ENCODE results near the gene DOCK2. TPM values are rescaled to one million over a fixed set of nuclear protein-coding genes. Genes with fewer than 3 reads are reported as not detected.

DOCK2 gene
- total RNA-seq, 1 experiment from 2014 or later: 3.3 TPM

DNA sequence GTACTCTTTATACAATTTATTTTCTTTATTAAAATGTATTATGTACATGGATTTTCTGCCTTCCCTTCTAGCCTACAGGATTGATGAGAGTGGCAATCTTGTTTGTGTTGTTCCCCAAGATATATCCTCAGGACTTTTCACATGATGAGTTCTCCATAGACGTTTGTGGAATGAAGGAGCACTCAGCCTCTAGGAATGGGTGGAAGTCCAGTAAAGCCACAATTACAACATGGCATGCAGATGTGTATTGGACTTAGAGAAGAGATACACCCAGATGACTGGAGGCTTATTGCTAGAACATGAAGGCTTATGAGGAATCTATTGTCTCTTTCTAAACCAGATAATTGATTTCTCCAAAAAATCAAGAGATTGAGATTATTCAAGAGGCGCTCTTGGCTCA, 8.2 kb upstream of the DOCK2 start:
- Histone ChIP-seq H3K36me3 (replicated peaks; ENCODE audit: control insufficient read depth, insufficient read depth, low read length) (no peaks in the 10 kb centered on the region), H3K4me3 (ENCODE audit: insufficient read depth, low read depth, low read length) (no peak overlapping the region), H3K27me3 (ENCODE audit: control insufficient read depth, insufficient read depth, low read length) (no peaks in the 10 kb centered on the region)
- DNase-seq: no peak

DNA sequence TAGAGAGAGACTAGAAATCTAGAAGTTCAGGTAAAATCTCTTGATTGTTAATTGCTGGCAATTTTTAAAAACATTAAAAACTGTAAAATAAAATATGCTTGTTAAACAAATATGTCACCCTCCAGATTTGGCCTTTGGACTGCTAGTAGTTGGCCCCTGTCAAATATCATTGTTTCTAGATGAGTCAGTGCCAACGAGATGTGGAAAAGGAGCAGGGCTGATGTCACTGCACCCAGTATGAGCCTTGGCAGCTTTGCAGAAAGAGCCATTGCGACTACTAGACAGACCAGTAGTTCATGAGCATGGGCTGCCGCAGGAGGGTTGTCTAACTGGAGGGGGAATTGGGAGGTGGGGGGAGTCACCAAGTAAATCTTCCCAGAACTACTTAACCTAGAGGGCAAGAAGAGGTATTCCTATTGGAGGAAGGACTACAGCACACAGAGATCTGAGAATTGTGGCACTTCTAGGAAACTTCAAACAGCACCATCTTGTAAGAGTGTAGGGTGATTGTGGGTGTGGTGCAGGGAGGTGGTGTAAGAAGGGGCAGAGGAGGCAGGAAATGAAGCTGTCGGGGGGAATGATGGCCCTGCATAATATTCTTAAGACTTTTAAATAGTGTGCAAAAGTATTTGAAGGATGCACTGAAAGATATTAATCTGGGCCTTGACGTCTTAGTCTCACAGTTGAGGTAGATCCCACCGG, 7.1 kb upstream of the DOCK2 start:
- Histone ChIP-seq H3K4me3 (ENCODE audit: insufficient read depth, low read depth, low read length) (no peak overlapping the region), H3K36me3 (replicated peaks; ENCODE audit: control insufficient read depth, insufficient read depth, low read length) (no peaks in the 10 kb centered on the region), H3K27me3 (ENCODE audit: control insufficient read depth, insufficient read depth, low read length) (no peaks in the 10 kb centered on the region)
- DNase-seq: no peak

DNA sequence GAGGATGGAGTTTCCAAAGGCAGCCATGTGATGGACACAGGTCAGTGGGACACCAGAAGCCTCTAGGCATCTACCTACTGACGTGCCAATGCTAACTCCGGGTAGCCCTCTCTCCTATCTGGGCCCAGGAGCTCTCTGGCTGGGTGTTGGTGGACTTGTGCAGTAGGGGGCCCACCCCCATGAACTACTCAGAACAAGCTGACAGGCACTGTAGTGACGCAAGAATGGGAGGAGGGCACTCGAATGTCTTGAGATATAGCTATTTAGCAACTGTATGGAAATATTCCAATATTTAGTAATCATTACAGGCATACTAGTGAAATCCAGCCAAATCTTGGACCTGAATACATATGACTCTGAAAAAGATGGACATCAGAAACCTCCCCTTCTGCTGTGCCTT, 5.7 kb upstream of the DOCK2 start:
- no peak overlapping the region for H3K4me3 ChIP-seq (ENCODE audit: insufficient read depth, low read depth, low read length)
- no peaks in the 10 kb centered on the region for H3K36me3 ChIP-seq (replicated peaks; ENCODE audit: control insufficient read depth, insufficient read depth, low read length)
- H3K27me3 ChIP-seq (ENCODE audit: control insufficient read depth, insufficient read depth, low read length): peaks cover 3% of the 10 kb centered on the region; the same call in 1 of the 2 replicates
- no peak for DNase-seq

DNA sequence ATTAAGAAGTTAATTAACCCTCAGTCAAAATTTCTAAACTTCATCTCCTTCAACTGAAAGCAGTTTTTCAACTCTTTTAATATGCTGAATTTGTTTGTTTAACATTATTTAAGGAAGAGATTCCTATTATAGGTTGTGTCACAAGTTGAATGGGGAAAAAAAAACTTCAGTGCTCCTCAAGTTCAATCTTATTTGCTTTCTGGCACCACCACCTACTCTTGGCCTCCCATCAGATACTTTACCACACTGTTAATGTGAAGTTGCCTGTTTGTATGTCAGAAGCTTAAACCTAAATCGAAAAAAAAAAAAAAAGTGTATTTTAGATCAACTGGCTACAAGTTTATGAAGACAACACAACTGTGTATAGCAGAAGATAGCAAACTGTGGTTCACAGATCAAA, 4.1 kb upstream of the DOCK2 start:
- H3K27me3 ChIP-seq (ENCODE audit: control insufficient read depth, insufficient read depth, low read length): peaks cover 12% of the 10 kb centered on the region; the same call in 1 of the 2 replicates
- H3K4me3 ChIP-seq (ENCODE audit: insufficient read depth, low read depth, low read length): no peak overlapping the region
- H3K36me3 ChIP-seq (replicated peaks; ENCODE audit: control insufficient read depth, insufficient read depth, low read length): no peaks in the 10 kb centered on the region
- no peak for DNase-seq

DNA sequence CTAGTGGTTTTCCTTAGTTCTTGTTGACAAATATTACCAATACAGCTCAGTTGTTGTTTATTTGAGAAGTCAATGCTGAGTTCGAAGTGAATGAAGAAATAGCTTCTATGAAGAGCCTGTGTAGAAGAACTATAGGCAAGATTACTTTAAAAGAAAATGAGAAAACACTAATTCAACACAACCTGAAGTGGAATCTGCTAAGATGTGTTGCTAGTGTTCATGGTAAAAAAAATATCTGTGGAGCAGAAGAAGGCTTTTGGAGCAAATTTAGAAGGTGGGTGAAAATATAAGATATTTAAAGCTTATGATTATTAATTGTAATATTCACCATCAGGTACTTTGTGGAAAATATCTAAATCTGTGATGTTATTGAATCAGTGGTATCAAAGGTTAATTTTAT, 2.5 kb upstream of the DOCK2 start:
- no peak for DNase-seq
- Histone ChIP-seq H3K27me3 (ENCODE audit: control insufficient read depth, insufficient read depth, low read length) (peaks cover 12% of the 10 kb centered on the region; the same call in 1 of the 2 replicates), H3K4me3 (ENCODE audit: insufficient read depth, low read depth, low read length) (no peak overlapping the region), H3K36me3 (replicated peaks; ENCODE audit: control insufficient read depth, insufficient read depth, low read length) (no peaks in the 10 kb centered on the region)

DNA sequence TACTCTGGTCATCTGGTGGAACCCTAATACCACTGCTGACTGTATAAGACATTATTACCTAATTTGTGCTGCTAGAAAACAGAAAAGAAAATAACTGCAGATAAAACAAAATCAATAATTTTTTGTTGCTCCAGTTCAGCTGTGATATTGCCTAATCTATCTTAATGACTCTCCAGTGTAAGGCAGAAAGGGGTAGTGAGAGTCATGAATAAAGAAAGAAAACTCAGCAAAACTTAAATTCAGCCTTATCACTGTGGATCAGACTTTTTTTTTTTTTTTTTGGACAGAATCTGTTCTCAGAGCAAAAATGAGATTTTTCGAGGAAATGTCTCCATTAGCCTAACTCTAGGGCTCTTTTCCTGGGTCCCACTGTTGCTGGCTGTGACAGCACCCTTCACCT, 1.1 kb upstream of the DOCK2 start:
- DNase-seq: no peak
- no peak overlapping the region for H3K4me3 ChIP-seq (ENCODE audit: insufficient read depth, low read depth, low read length)

DNA sequence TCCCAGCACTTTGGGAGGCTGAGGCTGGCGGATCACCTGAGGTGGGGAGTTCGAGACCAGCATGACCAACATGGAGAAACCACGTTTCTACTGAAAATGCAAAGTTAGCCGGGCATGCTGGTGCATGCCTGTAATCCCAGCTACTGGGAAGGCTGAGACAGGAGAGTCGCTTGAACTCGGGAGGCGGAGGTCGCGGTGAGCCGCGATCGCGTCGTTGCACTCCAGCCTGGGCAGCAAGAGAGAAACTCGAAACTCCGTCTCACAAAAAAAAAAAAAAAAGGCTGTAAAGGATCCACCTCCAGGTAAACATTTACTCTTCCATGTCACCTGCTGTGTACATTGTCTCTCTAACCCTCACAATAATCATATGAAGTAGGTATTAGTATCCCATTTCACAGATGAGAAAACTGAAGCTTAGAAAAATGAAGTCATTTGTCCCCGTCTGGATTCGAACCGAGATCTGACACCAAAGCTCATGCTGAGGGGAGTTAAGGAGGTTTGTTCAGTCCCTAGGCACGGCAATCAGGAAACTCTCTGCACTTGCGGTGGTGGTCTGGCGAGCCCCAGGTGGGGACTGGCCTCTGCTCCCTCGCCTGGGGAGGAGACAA, 494 bp upstream of the DOCK2 start:
- DNase-seq: no peak
- no peaks in the 10 kb centered on the region for H3K36me3 ChIP-seq (replicated peaks; ENCODE audit: control insufficient read depth, insufficient read depth, low read length)
- H3K4me3 ChIP-seq (ENCODE audit: insufficient read depth, low read depth, low read length): peak overlapping the region; percentile 64
- peaks cover 12% of the 10 kb centered on the region; the same call in 1 of the 2 replicates for H3K27me3 ChIP-seq (ENCODE audit: control insufficient read depth, insufficient read depth, low read length)

More for the DNA sequence above, 1.1 kb upstream of the DOCK2 start:
- Histone ChIP-seq H3K27me3 (ENCODE audit: control insufficient read depth, insufficient read depth, low read length) (peaks cover 12% of the 10 kb centered on the region; the same call in 1 of the 2 replicates), H3K36me3 (replicated peaks; ENCODE audit: control insufficient read depth, insufficient read depth, low read length) (no peaks in the 10 kb centered on the region)

DNA sequence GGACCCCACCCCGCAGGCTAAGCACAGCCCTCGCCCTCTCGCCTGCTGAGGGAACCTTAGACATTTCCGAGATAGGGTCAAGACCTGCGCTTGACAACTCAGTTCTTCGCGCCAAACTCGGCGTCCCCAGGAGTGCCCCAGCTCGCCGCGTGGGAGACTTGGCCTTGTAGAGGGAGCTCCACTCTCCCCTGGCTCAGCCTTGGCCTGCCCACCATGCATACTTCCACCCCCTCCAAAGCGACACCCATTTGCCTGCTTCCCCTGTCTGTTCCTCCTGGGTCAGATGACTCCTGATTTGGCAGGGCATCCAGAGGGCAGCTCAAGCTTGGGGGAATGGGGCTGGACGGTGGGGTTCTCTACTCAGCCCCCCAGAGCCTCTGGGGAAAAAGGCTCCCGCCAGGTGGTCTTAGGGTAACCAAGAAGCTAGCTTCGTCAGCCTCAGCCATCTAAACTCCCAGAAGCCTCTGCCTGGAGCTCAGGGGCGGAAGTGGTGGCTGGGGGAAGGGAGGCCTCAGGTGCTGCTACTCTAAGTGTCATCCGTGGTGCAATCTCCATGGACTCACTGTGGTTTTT, 560 bp downstream of the DOCK2 start:
- Histone ChIP-seq H3K36me3 (replicated peaks; ENCODE audit: control insufficient read depth, insufficient read depth, low read length) (no peaks in the 10 kb centered on the region), H3K4me3 (ENCODE audit: insufficient read depth, low read depth, low read length) (peak overlapping the region; percentile 64), H3K27me3 (ENCODE audit: control insufficient read depth, insufficient read depth, low read length) (peaks cover 12% of the 10 kb centered on the region; the same call in 1 of the 2 replicates)
- DNase-seq: no peak

DNA sequence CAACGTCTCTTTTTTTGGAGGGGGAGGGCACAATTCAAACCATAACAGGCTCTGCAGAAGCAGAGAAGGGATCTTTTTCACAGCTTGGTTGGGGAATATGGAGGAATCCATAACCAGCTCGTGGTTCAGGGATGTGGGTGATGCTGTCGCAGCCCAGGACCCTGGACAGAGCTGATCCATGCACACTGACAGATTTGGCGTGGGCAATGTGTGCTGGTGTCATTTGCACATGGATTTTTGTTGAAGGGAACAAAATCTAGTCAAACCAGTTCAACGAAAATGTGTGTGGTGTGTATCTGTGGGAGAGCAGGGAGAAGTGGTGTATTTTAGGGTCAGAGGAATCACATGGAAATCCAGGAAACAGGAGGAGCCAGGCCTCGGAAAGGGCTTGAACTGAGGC, 4.2 kb downstream of the DOCK2 start:
- DNase-seq: no peak
- Histone ChIP-seq H3K4me3 (ENCODE audit: insufficient read depth, low read depth, low read length) (no peak overlapping the region), H3K36me3 (replicated peaks; ENCODE audit: control insufficient read depth, insufficient read depth, low read length) (no peaks in the 10 kb centered on the region), H3K27me3 (ENCODE audit: control insufficient read depth, insufficient read depth, low read length) (peaks cover 10% of the 10 kb centered on the region; the same call in 1 of the 2 replicates)

DNA sequence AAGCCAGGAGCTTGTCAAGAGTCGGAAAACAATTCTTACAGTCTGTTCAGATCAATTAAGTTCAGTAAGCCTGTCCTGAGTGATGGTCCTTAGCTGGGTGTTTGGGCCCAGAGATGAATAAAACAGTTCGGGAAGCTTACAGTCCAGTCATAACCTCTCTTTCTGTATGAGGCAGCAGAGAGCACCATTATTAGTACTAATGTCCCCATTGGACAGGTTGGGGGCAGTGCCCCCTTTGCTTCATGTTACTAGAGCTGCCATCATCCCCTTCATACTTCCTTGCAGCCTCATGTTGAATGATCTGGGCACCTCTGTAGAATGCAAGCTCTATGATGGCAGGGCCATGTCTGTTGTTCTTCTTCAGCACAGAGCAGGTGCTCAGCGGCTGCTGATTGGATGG, 9.8 kb downstream of the DOCK2 start:
- no peak overlapping the region for H3K4me3 ChIP-seq (ENCODE audit: insufficient read depth, low read depth, low read length)
- H3K27me3 ChIP-seq (ENCODE audit: control insufficient read depth, insufficient read depth, low read length): no peaks in the 10 kb centered on the region
- no peak for DNase-seq
- no peaks in the 10 kb centered on the region for H3K36me3 ChIP-seq (replicated peaks; ENCODE audit: control insufficient read depth, insufficient read depth, low read length)

DNA sequence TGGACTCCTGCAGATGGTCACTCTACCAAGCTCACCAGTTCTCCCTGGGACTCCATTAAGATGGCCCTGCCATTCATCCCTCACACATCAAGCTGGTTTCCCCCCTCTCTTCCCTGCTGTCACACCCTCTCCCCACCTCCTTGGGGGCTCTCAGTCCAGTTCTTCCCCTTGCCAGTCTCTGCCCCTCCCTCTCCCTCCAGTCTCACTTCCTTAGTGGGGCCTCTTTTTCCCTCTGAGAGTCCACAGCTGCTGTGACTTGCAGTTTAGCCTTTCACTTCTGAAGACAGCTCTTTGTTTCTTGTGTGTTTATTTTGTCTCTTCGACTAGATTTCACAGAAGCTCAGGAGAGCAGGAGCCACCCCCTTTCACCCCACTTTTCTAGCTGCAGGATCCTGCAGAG, 10.5 kb downstream of the DOCK2 start:
- no peak for DNase-seq
- Histone ChIP-seq H3K36me3 (replicated peaks; ENCODE audit: control insufficient read depth, insufficient read depth, low read length) (no peaks in the 10 kb centered on the region), H3K27me3 (ENCODE audit: control insufficient read depth, insufficient read depth, low read length) (no peaks in the 10 kb centered on the region), H3K4me3 (ENCODE audit: insufficient read depth, low read depth, low read length) (no peak overlapping the region)

DNA sequence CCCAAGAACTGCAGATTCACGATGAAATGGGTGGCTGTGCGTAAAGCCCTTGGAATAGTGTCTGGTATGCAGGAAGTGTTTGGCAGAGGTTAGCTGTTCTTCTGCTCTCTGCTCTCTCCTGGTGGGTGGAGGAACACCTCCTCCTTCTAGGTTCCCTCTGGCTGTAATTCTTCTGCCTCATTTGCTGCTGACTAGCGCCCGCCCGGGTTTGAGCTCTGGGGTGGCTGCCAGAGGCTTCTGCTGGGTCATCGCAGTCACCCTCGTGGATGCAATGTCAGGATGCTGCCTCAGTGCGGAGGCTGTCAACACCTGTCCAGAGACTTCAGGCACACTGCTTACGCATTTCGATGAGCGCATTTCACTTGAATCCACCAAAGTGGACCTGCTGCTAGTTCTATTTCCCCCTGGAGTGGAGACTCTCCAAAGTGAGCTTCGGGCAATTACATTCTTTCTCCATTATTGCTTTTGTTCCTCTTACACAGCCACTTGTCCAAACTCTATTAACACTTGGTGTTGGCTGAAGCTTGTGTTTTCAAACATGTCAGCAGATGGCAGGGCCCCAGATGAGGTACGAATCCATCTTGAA, 11.7 kb downstream of the DOCK2 start:
- DNase-seq: no peak
- no peaks in the 10 kb centered on the region for H3K36me3 ChIP-seq (replicated peaks; ENCODE audit: control insufficient read depth, insufficient read depth, low read length)
- no peak overlapping the region for H3K4me3 ChIP-seq (ENCODE audit: insufficient read depth, low read depth, low read length)
- no peaks in the 10 kb centered on the region for H3K27me3 ChIP-seq (ENCODE audit: control insufficient read depth, insufficient read depth, low read length)

DNA sequence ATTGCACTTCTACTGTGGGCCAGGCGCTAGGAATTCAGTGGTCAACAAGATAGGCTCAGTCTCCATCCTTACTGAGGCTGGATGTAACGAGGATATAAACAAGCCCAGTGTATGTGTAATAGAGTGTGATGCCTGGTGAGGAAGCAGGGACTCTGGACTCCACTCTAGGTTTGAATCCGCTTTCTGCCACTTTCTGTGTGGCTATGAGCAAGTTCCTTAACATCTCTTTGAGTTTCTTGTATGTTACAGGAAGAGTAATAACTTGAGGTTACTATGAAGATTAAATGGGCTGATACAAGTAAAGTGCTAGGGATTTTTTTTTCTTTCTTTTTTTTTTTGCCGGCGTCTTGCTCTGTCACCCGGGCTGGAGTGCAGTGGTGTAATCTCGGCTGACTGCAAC, 12.4 kb downstream of the DOCK2 start:
- Histone ChIP-seq H3K4me3 (ENCODE audit: insufficient read depth, low read depth, low read length) (no peak overlapping the region), H3K27me3 (ENCODE audit: control insufficient read depth, insufficient read depth, low read length) (no peaks in the 10 kb centered on the region)
- DNase-seq: no peak

DNA sequence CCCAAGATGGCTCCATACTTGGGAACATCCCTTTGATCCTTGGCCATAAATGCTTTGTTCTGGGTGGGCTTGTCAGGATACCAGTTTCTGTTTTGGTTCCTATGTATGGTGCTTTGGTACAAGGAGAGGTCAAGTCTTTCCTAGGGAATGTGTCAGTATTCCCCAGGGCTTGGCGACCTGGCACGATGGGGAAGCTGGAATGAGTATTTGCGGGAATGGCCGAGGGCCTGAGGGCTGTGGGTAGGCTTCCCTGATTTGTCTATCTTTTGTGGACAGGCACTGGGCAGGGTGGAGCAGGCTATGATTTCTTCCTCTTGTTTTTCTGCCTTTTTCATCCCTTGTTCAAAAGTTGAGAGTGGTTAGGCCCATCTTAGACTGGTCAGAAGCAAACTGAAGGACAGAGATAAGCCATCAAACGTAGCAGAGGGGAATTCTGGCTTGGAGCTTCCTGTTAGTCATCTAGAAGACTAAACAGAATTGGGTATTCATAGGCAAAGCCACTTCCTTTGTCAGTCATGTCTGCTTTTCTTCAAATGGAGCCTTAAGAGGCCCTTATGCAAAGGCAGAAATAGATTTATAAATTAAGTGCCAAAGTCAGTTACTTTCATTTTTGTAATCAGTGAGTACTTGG, 13.7 kb downstream of the DOCK2 start:
- H3K36me3 ChIP-seq (replicated peaks; ENCODE audit: control insufficient read depth, insufficient read depth, low read length): no peaks in the 10 kb centered on the region
- no peak overlapping the region for H3K4me3 ChIP-seq (ENCODE audit: insufficient read depth, low read depth, low read length)
- no peak for DNase-seq
- no peaks in the 10 kb centered on the region for H3K27me3 ChIP-seq (ENCODE audit: control insufficient read depth, insufficient read depth, low read length)

More for the DNA sequence above, 12.4 kb downstream of the DOCK2 start:
- H3K36me3 ChIP-seq (replicated peaks; ENCODE audit: control insufficient read depth, insufficient read depth, low read length): no peaks in the 10 kb centered on the region
